ENCODE measurements around the gene LY6G6C.
"Not testable (repeated sequence)": the region's sequence is repeated elsewhere in the genome, so short reads cannot be mapped to it uniquely, and the experiment has no call there.

LY6G6C gene

DNA sequence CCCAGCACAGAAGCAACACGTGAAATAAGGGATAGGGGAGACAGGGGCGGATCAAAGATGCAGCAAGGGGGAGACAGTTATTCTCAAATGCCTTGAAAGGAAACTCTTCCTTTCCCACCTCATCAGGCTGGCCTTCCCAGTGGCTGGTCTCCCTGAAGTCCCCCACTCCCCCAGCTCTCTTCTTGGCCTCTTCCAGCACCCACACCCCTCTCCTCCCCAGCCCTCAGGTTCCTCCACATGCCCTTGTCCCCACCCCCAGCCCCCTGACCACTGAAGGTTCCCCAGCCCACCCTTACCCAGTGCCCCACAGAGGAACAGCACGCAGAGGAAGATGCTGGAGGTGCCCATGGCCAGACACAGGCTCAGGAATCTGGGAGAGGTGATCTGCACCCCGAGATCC is 8.1 kb downstream of the LY6G6C start:
- Histone ChIP-seq H3K9me3 (ENCODE audit: control insufficient read depth, insufficient read depth, low read depth, low read length) (no peaks in the 10 kb centered on the region), H3K9ac (ENCODE audit: low read length) (peak overlapping the region; percentile 27), H3K27me3 (ENCODE audit: control insufficient read depth, insufficient read depth, low read length) (no peaks in the 10 kb centered on the region), H3K4me3 (ENCODE audit: low read depth, low read length) (no peak overlapping the region; the same call in 1 of the 2 replicates), H3K27ac (ENCODE audit: low read depth, low read length) (peak overlapping the region; percentile 51; the same call in 1 of the 2 replicates), H3K36me3 (ENCODE audit: control insufficient read depth, insufficient read depth, low read length) (no peaks in the 10 kb centered on the region), H3K4me1 (ENCODE audit: control insufficient read depth, insufficient read depth, low read length) (peaks cover 52% of the 10 kb centered on the region)

DNA sequence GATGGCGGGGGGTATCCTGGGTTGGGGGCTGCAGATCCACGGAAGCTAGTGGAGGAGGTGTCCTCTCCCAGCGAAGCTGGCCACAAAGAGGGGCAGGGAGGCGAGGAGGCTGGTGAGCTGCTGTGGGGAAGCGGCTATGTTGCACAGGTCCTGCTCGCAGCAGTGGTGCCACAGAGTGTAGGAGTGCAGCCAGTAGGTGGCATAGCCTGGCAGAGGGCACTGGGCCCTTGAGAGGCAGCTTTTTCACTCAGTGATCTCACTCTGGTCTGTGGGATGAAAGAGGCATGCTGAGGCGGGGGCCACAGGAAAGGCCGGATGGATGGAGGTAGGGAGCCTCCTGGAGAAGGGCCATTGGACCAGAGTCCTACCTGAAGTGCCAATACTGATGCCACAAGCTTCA is 9.2 kb downstream of the LY6G6C start:
- H3K9ac ChIP-seq (ENCODE audit: low read length), result no peak overlapping the region
- H3K36me3 ChIP-seq (ENCODE audit: control insufficient read depth, insufficient read depth, low read length), result no peaks in the 10 kb centered on the region
- H3K27me3 ChIP-seq (ENCODE audit: control insufficient read depth, insufficient read depth, low read length), result no peaks in the 10 kb centered on the region

DNA sequence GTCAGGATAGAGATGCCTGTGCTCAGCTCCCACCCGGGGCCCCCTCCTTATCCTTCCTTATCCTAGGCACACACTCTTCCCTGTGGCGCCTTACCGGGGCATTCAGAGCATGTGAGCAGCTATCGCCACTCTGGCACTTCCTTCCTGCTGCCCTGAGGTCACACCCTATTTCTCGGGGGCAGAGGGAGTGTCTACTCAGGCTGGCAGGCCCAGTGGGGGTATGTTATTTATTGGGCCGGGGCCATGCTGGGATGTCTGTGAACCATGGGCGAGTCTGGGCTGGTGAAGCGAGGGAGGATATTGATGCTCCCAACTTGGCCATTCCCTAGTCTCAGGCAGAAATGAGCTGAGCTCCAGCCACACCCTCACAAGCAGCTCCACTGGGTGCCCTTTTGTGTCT is 10.3 kb downstream of the LY6G6C start:
- H3K27ac ChIP-seq (ENCODE audit: low read depth, low read length), result no peak overlapping the region
- H3K9ac ChIP-seq (ENCODE audit: low read length), result no peak overlapping the region

More for the DNA sequence above, 9.2 kb downstream of the LY6G6C start:
- no peaks in the 10 kb centered on the region for H3K9me3 ChIP-seq (ENCODE audit: control insufficient read depth, insufficient read depth, low read depth, low read length)
- H3K4me1 ChIP-seq (ENCODE audit: control insufficient read depth, insufficient read depth, low read length), result peaks cover 40% of the 10 kb centered on the region
- no peak overlapping the region for H3K4me3 ChIP-seq (ENCODE audit: low read depth, low read length)
- no peak overlapping the region for H3K27ac ChIP-seq (ENCODE audit: low read depth, low read length)

DNA sequence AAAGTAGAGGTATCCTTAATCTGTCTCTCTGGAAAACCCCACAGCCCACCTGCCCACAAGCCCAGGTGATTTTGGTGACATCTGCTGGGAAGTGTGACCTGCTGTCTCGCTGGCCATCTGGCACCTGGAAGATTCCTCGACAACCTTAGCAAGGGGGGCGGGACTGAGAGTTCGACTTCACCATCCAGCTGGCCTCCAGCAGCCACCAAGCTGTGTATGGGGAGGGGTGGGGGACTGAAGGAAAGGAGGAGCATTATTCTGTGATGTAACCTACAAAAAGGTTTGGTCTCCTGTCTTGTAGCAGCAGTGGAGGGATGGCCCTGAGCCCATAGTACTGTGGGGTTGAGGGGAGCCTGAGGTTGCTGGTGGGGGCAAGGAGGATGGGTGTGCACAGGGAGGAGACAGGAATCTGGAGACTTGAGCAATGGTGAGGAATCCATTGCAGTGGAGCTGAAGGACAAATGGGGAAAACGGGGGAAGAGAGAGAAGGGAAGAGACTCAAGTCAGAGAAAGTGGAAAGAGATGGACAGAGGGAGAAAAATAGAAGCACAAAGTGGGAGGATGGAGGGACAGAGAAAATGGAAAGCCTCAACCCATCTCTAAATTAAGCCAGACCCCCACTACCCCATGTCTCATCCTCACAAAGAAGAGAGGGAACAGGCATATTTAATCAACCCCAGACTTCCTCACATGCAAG is 10.9 kb downstream of the LY6G6C start:
- no peaks in the 10 kb centered on the region for H3K9me3 ChIP-seq (ENCODE audit: control insufficient read depth, insufficient read depth, low read depth, low read length)
- no peak overlapping the region for H3K4me3 ChIP-seq (ENCODE audit: low read depth, low read length)
- H3K27me3 ChIP-seq (ENCODE audit: control insufficient read depth, insufficient read depth, low read length), result no peaks in the 10 kb centered on the region
- peaks cover 39% of the 10 kb centered on the region for H3K4me1 ChIP-seq (ENCODE audit: control insufficient read depth, insufficient read depth, low read length)
- no peak overlapping the region for H3K27ac ChIP-seq (ENCODE audit: low read depth, low read length)
- no peaks in the 10 kb centered on the region for H3K36me3 ChIP-seq (ENCODE audit: control insufficient read depth, insufficient read depth, low read length)
- H3K9ac ChIP-seq (ENCODE audit: low read length), result no peak overlapping the region

More for the DNA sequence above, 10.3 kb downstream of the LY6G6C start:
- no peaks in the 10 kb centered on the region for H3K36me3 ChIP-seq (ENCODE audit: control insufficient read depth, insufficient read depth, low read length)
- no peaks in the 10 kb centered on the region for H3K27me3 ChIP-seq (ENCODE audit: control insufficient read depth, insufficient read depth, low read length)
- peaks cover 39% of the 10 kb centered on the region for H3K4me1 ChIP-seq (ENCODE audit: control insufficient read depth, insufficient read depth, low read length)
- no peak overlapping the region for H3K4me3 ChIP-seq (ENCODE audit: low read depth, low read length)
- H3K9me3 ChIP-seq (ENCODE audit: control insufficient read depth, insufficient read depth, low read depth, low read length), result no peaks in the 10 kb centered on the region

DNA sequence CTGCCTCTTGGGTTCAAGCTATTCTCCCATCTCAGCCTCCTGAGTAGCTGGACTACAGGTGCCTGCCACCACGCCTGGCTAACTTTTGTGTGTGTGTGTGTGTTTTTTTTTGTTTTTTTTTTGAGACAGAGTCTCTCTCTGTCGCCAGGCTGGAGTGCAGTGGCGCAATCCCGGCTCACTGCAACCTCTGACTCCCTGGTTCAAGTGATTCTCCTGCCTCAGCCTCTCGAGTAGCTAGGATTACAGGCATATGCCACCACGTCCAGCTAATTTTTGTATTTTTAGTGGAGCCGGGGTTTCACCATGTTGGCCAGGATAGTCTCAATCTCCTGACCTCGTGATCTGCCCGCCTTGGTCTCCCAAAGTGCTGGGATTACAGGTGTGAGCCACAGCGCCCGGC is 12.4 kb downstream of the LY6G6C start:
- H3K9me3 ChIP-seq (ENCODE audit: control insufficient read depth, insufficient read depth, low read depth, low read length); H3K27ac ChIP-seq (ENCODE audit: low read depth, low read length); H3K27me3 ChIP-seq (ENCODE audit: control insufficient read depth, insufficient read depth, low read length); H3K4me3 ChIP-seq (ENCODE audit: low read depth, low read length); H3K9ac ChIP-seq (ENCODE audit: low read length); H3K36me3 ChIP-seq (ENCODE audit: control insufficient read depth, insufficient read depth, low read length): not testable (repeated sequence)
- H3K4me1 ChIP-seq (ENCODE audit: control insufficient read depth, insufficient read depth, low read length), result peaks cover 23% of the 10 kb centered on the region

DNA sequence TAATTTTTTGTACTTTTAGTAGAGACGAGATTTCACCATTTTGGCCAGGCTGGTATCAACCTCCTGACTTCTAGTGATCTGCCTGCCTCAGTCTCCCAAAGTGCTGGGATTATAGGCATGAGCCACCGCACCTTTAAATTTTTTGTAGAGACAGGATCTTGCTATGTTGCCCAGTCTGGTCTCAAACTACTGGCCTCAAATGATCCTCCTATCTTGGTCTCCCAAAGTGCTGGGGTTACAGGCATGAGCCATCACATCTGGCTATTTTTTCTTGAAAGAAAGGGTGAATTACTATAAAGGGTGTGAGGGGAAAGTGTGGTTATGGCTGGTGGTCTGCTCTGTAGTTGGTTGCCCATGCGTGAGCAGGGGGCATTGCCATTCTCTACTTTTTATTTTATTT is 13.3 kb downstream of the LY6G6C start:
- H3K36me3 ChIP-seq (ENCODE audit: control insufficient read depth, insufficient read depth, low read length), result no peaks in the 10 kb centered on the region
- no peak overlapping the region for H3K9ac ChIP-seq (ENCODE audit: low read length)
- H3K4me1 ChIP-seq (ENCODE audit: control insufficient read depth, insufficient read depth, low read length), result peaks cover 14% of the 10 kb centered on the region; the same call in 1 of the 2 replicates
- H3K4me3 ChIP-seq (ENCODE audit: low read depth, low read length), result no peak overlapping the region
- no peak overlapping the region for H3K27ac ChIP-seq (ENCODE audit: low read depth, low read length)
- H3K9me3 ChIP-seq (ENCODE audit: control insufficient read depth, insufficient read depth, low read depth, low read length), result no peaks in the 10 kb centered on the region
- no peaks in the 10 kb centered on the region for H3K27me3 ChIP-seq (ENCODE audit: control insufficient read depth, insufficient read depth, low read length)

DNA sequence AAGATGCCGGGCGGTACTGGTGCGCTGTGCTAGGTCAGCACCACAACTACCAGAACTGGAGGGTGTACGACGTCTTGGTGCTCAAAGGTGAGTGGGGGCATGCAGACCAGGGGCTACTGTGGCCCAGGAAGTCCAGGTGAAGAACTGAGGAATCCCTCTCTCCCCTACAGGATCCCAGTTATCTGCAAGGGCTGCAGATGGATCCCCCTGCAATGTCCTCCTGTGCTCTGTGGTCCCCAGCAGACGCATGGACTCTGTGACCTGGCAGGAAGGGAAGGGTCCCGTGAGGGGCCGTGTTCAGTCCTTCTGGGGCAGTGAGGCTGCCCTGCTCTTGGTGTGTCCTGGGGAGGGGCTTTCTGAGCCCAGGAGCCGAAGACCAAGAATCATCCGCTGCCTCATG is 13.8 kb downstream of the LY6G6C start:
- no peak overlapping the region for H3K27ac ChIP-seq (ENCODE audit: low read depth, low read length)
- no peaks in the 10 kb centered on the region for H3K36me3 ChIP-seq (ENCODE audit: control insufficient read depth, insufficient read depth, low read length)
- no peaks in the 10 kb centered on the region for H3K9me3 ChIP-seq (ENCODE audit: control insufficient read depth, insufficient read depth, low read depth, low read length)
- H3K9ac ChIP-seq (ENCODE audit: low read length), result no peak overlapping the region
- peaks cover 12% of the 10 kb centered on the region; the same call in 1 of the 2 replicates for H3K4me1 ChIP-seq (ENCODE audit: control insufficient read depth, insufficient read depth, low read length)
- H3K4me3 ChIP-seq (ENCODE audit: low read depth, low read length), result no peak overlapping the region
- no peaks in the 10 kb centered on the region for H3K27me3 ChIP-seq (ENCODE audit: control insufficient read depth, insufficient read depth, low read length)

GRCh38 chr6:31706599-31706998 is 14.9 kb downstream of the LY6G6C start, which contains the start of gene LY6G6F:
TSS of gene LY6G6F (plus strand) at chr6:31706866. CDS start at chr6:31706907, 41 bp downstream.
- Histone ChIP-seq H3K27me3 (ENCODE audit: control insufficient read depth, insufficient read depth, low read length) (no peaks in the 10 kb centered on the region), H3K36me3 (ENCODE audit: control insufficient read depth, insufficient read depth, low read length) (no peaks in the 10 kb centered on the region), H3K9me3 (ENCODE audit: control insufficient read depth, insufficient read depth, low read depth, low read length) (no peaks in the 10 kb centered on the region), H3K9ac (ENCODE audit: low read length) (no peak within 1 kb of the TSS), H3K27ac (ENCODE audit: low read depth, low read length) (no peak within 1 kb of the TSS), H3K4me3 (ENCODE audit: low read depth, low read length) (no peak within 1 kb of the TSS), H3K4me1 (ENCODE audit: control insufficient read depth, insufficient read depth, low read length) (peaks cover 19% of the 10 kb centered on the region)

DNA sequence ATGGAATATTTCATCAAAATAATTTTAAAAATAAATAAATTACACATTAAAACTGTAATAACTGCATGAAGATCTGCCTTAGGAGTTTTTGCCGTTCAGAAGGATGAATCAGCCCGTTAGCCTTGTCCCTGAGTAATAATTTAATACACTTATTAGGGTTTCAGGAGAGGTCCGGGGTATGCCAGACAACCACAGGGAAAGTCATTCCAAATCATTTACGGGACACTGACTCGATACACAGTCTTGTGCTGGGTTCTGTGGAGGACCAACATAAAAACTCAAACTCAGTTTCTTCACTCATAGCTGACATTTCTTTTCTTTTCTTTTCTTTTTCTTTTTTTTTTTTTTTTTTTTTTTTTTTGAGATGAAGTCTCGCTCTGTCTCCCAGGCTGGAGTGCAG is 15.6 kb downstream of the LY6G6C start:
- Histone ChIP-seq H3K4me1 (ENCODE audit: control insufficient read depth, insufficient read depth, low read length) (peaks cover 13% of the 10 kb centered on the region), H3K27ac (ENCODE audit: low read depth, low read length) (no peak overlapping the region), H3K36me3 (ENCODE audit: control insufficient read depth, insufficient read depth, low read length) (no peaks in the 10 kb centered on the region), H3K9me3 (ENCODE audit: control insufficient read depth, insufficient read depth, low read depth, low read length) (no peaks in the 10 kb centered on the region), H3K4me3 (ENCODE audit: low read depth, low read length) (no peak overlapping the region), H3K9ac (ENCODE audit: low read length) (no peak overlapping the region), H3K27me3 (ENCODE audit: control insufficient read depth, insufficient read depth, low read length) (no peaks in the 10 kb centered on the region)

DNA sequence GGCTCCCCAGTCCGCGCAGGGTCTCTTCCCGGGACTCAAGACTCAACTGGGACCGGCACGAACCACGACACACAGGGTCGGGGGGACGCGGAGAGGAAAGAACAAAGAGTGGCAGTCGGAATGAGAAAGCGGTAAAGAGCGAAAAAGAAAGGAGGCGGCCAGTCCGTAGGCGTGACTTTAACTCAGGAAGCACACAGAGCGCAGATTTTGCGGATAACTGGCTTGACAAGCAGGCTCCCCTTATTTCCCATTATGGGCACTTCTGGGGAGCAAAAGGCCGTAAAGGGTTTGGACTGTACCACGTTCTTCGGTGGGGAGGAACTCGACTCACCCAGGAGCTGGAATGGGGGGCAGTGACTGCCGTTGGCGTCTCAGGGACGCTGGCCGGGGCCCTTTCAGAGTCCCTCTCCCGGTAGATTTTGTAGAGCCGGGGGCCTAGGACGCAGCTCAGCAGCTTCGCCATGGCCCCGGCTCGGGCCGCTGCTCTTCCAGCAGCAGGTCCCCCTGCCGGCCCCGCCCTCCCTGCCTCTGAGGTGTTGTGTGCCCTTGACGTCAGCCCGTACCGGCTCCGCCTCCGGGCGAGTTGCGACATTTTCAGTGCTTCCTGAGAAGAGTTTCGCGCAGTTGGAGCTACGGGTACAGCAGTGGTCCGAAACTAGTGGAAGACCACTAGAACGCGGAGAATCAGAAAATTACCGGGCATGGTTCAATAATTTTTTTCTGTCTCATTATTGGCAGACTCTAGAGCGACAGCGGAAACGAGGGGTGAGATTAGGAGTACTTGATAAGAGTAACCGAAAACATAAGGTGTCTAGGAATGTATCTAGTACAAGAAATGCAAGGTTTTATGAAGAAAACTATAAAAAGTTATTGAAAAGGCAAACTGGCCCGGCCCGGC is 18.5 kb downstream of the LY6G6C start, which contains the start of gene ABHD16A:
Gene ABHD16A, minus strand, starts transcription at position 506 of the 898 bp plus-strand sequence. Its CDS starts 43 bp downstream, at position 463.
- H3K9me3 ChIP-seq (ENCODE audit: control insufficient read depth, insufficient read depth, low read depth, low read length), result no peaks in the 10 kb centered on the region
- H3K9ac ChIP-seq (ENCODE audit: low read length), result peak within 1 kb of the TSS; percentile 76
- 0 out of 2 replicates have a peak, but pooled peaks cover 6% of the 10 kb centered on the region for H3K36me3 ChIP-seq (ENCODE audit: control insufficient read depth, insufficient read depth, low read length)
- peaks cover 7% of the 10 kb centered on the region for H3K4me1 ChIP-seq (ENCODE audit: control insufficient read depth, insufficient read depth, low read length)
- H3K4me3 ChIP-seq (ENCODE audit: low read depth, low read length), result peak within 1 kb of the TSS; percentile 70
- H3K27ac ChIP-seq (ENCODE audit: low read depth, low read length), result peak within 1 kb of the TSS; percentile 65; the same call in 1 of the 2 replicates
- H3K27me3 ChIP-seq (ENCODE audit: control insufficient read depth, insufficient read depth, low read length), result no peaks in the 10 kb centered on the region

DNA sequence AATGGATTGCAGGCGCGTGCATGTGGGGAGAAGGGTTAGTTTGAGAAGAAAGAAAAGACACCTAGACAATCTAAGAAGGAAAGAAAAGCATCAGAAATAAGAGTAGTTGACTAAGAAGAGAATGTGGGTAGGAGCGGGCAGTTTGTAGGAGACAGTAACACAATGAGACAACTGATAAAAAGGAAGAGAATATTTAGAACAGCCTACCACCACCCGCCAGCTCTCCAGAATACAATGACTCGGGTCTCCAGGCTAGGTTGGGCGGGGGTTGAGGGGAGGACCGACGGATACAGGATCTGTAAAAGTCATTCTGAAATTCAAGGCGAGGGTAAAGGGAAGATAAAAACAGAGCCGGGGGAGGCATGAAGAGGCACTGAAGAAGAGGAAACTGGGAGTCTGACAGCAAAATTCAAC is 19.1 kb downstream of the LY6G6C start:
- H3K36me3 ChIP-seq (ENCODE audit: control insufficient read depth, insufficient read depth, low read length), result peaks cover 9% of the 10 kb centered on the region; the same call in 1 of the 2 replicates
- H3K27ac ChIP-seq (ENCODE audit: low read depth, low read length), result no peak overlapping the region; the same call in 1 of the 2 replicates
- no peaks in the 10 kb centered on the region for H3K9me3 ChIP-seq (ENCODE audit: control insufficient read depth, insufficient read depth, low read depth, low read length)

More for the DNA sequence above, 19.1 kb downstream of the LY6G6C start:
- H3K4me1 ChIP-seq (ENCODE audit: control insufficient read depth, insufficient read depth, low read length), result peaks cover 7% of the 10 kb centered on the region
- H3K27me3 ChIP-seq (ENCODE audit: control insufficient read depth, insufficient read depth, low read length), result no peaks in the 10 kb centered on the region
- peak overlapping the region; percentile 70 for H3K4me3 ChIP-seq (ENCODE audit: low read depth, low read length)
- H3K9ac ChIP-seq (ENCODE audit: low read length), result peak overlapping the region; percentile 76
